ENCODE data around the gene STARD9. TPM values are rescaled to one million over a fixed set of nuclear protein-coding genes. Genes with fewer than 3 reads are reported as not detected.
"Not testable (repeated sequence)": the region's sequence is repeated elsewhere in the genome, so short reads cannot be mapped to it uniquely, and the experiment has no call there.

Gene STARD9
- total RNA-seq, 2 experiments from 2014 or later = 14.0 to 16.1 TPM

DNA sequence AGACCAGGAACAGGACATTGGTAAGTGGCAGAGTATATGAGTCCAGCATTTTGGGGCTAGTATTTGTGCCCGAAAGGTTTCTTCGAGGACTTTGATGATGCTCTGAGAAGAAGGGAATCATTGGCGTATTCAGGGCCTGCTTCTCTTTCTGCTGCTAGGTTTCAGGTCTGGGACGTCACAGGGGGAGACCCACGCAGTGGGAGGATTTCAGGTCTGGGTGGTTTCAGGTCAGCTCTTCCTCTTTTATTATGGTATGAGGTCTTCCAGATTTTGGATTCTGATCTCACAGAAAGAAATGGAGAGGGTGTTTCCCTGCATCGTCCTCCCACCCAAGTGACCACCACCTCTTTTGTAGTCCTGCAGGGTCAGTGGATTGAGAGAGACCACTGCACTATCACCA, 99.1 kb downstream of the STARD9 start:
- Mint-ChIP-seq H3K27ac (no peak overlapping the region), H3K9me3 (no peaks in the 10 kb centered on the region), H3K36me3 (peaks cover 6% of the 10 kb centered on the region), H3K27me3 (no peaks in the 10 kb centered on the region), H3K4me3 (no peak overlapping the region), H3K4me1 (peaks cover 3% of the 10 kb centered on the region)
- DNase-seq (no peak), ATAC-seq (ENCODE audit: low read depth) (no peak)
- POLR2A ChIA-PET = no interaction called here

DNA sequence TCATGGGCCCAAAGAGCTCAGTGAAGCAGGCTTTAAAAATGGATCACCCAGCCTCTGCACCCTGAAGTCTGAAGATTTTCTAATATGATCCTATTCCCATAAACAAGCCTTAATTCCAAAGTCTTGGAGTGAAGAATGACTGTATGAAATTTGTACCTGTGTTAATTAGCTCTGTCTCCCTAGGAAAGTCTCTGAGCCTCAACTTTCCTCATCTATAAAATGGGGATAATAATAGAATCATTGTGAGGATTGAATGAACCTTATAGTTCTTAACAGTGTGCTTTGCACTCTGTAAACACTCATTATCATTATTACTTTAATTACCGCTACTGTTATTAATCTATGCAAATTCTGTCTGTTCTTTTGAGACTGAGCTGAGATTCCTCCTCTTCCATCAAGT, 99.6 kb downstream of the STARD9 start:
- Mint-ChIP-seq H3K36me3 (peaks cover 4% of the 10 kb centered on the region), H3K4me3 (no peak overlapping the region), H3K27me3 (no peaks in the 10 kb centered on the region), H3K4me1 (peaks cover 7% of the 10 kb centered on the region), H3K27ac (no peak overlapping the region), H3K9me3 (no peaks in the 10 kb centered on the region)
- POLR2A ChIA-PET = no interaction called here
- ATAC-seq (ENCODE audit: low read depth) (no peak), DNase-seq (no peak)

DNA sequence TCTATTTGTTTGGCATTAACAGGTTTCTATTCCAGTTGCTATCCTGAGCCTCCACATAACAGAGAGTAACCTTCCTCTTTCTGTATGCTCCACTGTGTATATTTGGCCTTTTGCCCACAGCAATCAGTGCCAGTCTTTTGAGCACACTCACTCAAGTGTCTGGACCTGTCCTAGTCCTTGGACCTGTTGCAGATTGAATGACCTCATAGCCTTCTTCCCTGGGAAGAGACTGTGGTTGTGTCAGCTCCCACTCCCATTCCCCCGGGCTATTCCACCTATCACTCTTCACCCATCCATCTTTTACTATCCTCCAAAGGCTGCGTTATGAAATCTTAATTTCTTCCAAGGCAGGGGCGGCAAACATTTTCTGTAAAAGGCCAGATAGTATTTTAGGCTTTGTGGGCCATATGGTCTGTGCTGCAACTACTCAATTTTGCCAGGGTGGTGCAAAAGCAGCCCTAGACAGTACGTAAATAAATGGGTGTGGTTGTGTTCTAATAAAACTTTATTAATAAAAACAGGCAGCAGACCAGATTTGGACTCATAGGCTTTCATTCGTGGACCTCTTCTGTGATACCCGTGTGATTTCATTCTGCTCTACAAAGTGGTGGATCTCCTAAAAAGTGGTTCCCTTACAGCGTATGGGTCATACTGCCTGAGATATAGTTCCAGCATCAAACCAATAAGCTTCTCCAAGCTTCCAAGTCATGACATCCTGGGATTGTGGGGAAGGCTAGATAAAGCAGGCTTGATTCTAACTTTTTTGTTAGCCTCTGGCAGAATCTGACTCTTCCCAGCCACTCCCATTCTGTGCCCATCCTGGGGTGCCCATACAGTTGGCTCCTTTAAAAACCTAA, 104.1 kb downstream of the STARD9 start:
- H3K27ac Mint-ChIP-seq = no peak overlapping the region
- peaks cover 16% of the 10 kb centered on the region for H3K4me1 Mint-ChIP-seq
- peaks cover 16% of the 10 kb centered on the region for H3K36me3 Mint-ChIP-seq
- ATAC-seq (ENCODE audit: low read depth) (no peak), DNase-seq (no peak)
- no peaks in the 10 kb centered on the region for H3K27me3 Mint-ChIP-seq
- no peaks in the 10 kb centered on the region for H3K9me3 Mint-ChIP-seq
- POLR2A ChIA-PET = no interaction called here
- no peak overlapping the region for H3K4me3 Mint-ChIP-seq

DNA sequence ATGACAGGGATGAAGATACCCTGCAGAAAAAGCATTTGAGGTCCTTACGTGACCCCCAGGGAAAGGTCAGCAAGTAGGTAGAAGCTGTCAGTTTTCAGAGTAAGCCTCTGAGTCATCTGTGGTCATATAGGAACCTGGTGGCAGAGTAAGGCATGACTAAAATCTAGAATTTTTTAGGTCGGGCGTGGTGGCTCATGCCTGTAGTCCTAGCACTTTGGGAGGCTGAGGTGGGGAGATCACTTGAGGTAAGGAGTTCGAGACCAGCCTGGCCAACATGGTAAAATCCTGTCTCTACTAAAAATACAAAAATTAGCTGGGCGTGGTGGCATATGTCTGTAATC, 104.7 kb downstream of the STARD9 start:
- H3K27me3 Mint-ChIP-seq, DNase-seq, H3K27ac Mint-ChIP-seq, POLR2A ChIA-PET, H3K4me3 Mint-ChIP-seq, H3K9me3 Mint-ChIP-seq: not testable (repeated sequence)
- ATAC-seq (ENCODE audit: low read depth) = peak; percentile 88
- Mint-ChIP-seq H3K4me1 (peaks cover 16% of the 10 kb centered on the region), H3K36me3 (peaks cover 16% of the 10 kb centered on the region)

DNA sequence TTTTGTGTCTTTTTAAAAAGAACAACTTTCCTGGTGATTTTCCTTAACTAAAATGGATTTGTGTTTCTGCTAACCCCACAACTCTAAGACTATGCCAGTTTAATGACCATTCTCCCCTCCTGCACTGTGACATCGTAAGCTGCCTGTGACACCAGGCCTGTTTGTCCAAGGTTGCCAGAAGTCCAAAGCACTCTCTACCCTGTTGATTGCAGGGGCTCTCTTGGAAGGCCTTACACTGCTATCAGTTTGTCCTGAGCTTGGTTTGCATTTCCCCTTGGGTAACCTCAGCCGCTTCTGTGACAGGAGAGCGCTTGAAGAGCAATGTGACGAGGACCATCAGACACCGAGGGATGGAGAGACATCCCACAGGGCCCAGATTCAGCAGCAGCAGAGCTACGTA, 105.7 kb downstream of the STARD9 start:
- ATAC-seq (ENCODE audit: low read depth) (no peak), DNase-seq (no peak)
- peaks cover 17% of the 10 kb centered on the region for H3K36me3 Mint-ChIP-seq

DNA sequence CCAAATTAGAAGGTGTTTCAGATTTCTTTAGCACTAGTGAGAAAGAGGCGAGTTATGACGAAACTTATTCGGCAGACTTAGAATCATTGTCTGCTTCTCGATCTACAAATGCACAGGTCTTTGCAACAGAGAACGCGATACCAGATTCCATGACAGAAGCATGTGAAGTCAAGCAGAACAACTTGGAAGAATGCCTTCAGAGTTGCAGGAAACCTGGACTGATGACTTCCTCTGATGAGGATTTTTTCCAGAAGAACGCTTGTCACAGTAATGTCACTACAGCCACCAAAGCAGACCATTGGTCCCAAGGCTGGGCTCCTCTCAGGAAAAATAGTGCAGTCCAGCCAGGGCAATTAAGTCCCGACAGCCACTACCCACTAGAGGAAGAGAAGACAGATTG, 110.9 kb downstream of the STARD9 start:
- no peak overlapping the region for H3K4me3 Mint-ChIP-seq
- H3K27ac Mint-ChIP-seq = no peak overlapping the region
- H3K27me3 Mint-ChIP-seq = no peaks in the 10 kb centered on the region
- H3K36me3 Mint-ChIP-seq = peaks cover 20% of the 10 kb centered on the region
- H3K4me1 Mint-ChIP-seq = peaks cover 12% of the 10 kb centered on the region
- POLR2A ChIA-PET = no interaction called here
- no peaks in the 10 kb centered on the region for H3K9me3 Mint-ChIP-seq
- DNase-seq = no peak
- no peak for ATAC-seq (ENCODE audit: low read depth)

More for the DNA sequence above, 105.7 kb downstream of the STARD9 start:
- peaks cover 16% of the 10 kb centered on the region for H3K4me1 Mint-ChIP-seq
- H3K27me3 Mint-ChIP-seq = no peaks in the 10 kb centered on the region
- H3K27ac Mint-ChIP-seq = no peak overlapping the region
- no peaks in the 10 kb centered on the region for H3K9me3 Mint-ChIP-seq
- POLR2A ChIA-PET = no interaction called here
- no peak overlapping the region for H3K4me3 Mint-ChIP-seq

DNA sequence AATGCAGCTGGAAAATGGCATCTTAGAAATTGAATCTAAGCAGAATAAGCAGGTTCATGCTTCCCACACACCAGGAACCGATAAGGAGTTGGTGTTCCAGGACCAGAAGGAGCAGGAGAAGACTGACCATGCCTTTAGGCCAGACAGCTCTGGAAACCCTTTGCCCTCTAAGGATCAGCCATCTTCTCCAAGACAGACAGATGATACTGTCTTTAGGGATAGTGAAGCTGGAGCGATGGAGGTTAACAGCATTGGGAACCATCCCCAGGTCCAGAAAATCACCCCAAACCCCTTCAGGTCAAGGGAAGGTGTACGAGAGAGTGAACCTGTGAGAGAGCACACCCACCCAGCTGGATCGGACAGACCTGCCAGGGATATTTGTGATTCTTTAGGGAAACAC, 112.3 kb downstream of the STARD9 start:
- no peak for ATAC-seq (ENCODE audit: low read depth)
- Mint-ChIP-seq H3K36me3 (peaks cover 12% of the 10 kb centered on the region), H3K27me3 (no peaks in the 10 kb centered on the region), H3K9me3 (no peaks in the 10 kb centered on the region), H3K27ac (no peak overlapping the region), H3K4me3 (no peak overlapping the region), H3K4me1 (peaks cover 16% of the 10 kb centered on the region)
- POLR2A ChIA-PET = no interaction called here
- DNase-seq = no peak

DNA sequence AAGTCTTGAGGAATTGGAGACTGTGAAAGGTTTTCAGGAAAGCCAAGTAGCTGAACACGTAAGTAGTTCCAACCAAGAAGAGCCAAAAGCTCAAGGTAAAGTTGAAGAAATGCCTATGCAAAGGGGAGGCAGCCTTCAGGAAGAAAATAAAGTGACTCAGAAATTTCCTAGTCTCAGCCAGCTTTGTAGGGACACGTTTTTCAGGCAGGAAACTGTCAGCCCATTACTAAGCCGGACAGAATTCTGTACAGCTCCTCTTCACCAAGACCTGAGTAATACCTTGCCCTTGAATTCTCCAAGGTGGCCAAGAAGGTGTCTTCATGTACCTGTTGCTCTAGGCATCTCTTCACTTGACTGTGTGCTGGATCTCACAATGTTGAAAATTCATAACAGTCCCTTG, 112.9 kb downstream of the STARD9 start:
- POLR2A ChIA-PET = no interaction called here
- H3K9me3 Mint-ChIP-seq = no peaks in the 10 kb centered on the region
- peaks cover 16% of the 10 kb centered on the region for H3K4me1 Mint-ChIP-seq
- H3K4me3 Mint-ChIP-seq = no peak overlapping the region
- DNase-seq = no peak
- H3K27me3 Mint-ChIP-seq = no peaks in the 10 kb centered on the region
- no peak overlapping the region for H3K27ac Mint-ChIP-seq
- H3K36me3 Mint-ChIP-seq = peaks cover 12% of the 10 kb centered on the region
- no peak for ATAC-seq (ENCODE audit: low read depth)

DNA sequence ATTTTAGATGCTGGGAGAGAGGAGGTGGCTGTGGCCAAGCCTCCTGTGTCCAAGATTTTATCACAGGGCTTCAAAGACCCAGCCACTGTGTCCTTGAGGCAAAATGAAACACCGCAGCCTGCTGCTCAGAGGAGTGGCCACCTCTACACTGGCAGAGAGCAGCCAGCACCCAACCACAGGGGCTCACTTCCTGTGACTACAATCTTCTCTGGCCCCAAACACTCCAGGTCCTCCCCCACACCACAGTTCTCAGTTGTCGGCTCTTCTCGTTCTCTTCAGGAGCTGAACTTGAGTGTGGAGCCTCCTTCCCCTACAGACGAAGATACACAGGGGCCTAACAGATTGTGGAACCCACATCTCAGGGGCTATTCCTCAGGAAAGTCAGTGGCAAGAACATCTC, 115.9 kb downstream of the STARD9 start:
- Mint-ChIP-seq H3K36me3 (peaks cover 8% of the 10 kb centered on the region), H3K27me3 (no peaks in the 10 kb centered on the region), H3K9me3 (no peaks in the 10 kb centered on the region), H3K4me3 (no peak overlapping the region), H3K27ac (peak overlapping the region; percentile 64), H3K4me1 (peaks cover 18% of the 10 kb centered on the region)
- DNase-seq = no peak
- POLR2A ChIA-PET = no interaction called here
- peak; percentile 71 for ATAC-seq (ENCODE audit: low read depth)

DNA sequence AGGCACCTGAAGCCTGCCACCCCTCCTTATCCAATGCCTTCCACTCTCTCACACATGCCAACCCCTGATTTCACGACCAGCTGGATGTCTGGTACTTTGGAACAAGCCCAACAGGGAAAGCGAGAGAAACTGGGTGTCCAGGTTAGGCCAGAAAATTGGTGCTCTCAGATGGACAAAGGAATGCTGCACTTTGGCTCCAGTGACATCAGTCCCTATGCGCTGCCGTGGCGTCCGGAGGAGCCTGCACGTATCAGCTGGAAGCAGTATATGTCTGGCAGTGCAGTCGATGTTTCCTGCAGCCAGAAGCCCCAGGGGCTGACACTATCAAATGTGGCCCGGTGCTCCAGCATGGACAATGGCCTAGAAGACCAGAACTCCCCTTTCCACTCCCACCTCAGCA, 116.4 kb downstream of the STARD9 start:
- Mint-ChIP-seq H3K36me3 (peaks cover 9% of the 10 kb centered on the region), H3K27ac (peak overlapping the region; percentile 64), H3K4me1 (peaks cover 18% of the 10 kb centered on the region), H3K4me3 (no peak overlapping the region), H3K9me3 (no peaks in the 10 kb centered on the region), H3K27me3 (no peaks in the 10 kb centered on the region)
- no peak for ATAC-seq (ENCODE audit: low read depth)
- POLR2A ChIA-PET = no interaction called here
- no peak for DNase-seq

DNA sequence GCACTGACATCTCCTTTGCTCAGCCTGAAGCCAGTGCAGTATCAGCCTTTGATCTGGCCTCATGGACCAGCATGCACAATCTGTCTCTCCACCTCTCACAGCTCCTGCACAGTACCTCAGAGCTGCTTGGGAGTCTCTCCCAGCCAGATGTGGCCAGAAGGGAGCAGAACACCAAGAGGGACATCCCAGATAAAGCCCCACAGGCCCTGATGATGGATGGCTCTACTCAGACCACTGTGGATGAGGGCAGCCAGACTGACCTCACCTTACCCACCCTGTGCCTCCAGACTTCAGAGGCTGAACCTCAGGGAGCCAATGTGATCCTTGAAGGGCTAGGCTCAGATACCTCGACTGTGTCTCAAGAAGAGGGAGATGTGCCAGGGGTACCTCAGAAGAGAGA, 117.1 kb downstream of the STARD9 start:
- POLR2A ChIA-PET = no interaction called here
- ATAC-seq (ENCODE audit: low read depth) (no peak), DNase-seq (no peak)
- Mint-ChIP-seq H3K36me3 (peaks cover 5% of the 10 kb centered on the region), H3K27ac (no peak overlapping the region), H3K4me3 (no peak overlapping the region), H3K4me1 (peaks cover 18% of the 10 kb centered on the region), H3K9me3 (no peaks in the 10 kb centered on the region), H3K27me3 (no peaks in the 10 kb centered on the region)

DNA sequence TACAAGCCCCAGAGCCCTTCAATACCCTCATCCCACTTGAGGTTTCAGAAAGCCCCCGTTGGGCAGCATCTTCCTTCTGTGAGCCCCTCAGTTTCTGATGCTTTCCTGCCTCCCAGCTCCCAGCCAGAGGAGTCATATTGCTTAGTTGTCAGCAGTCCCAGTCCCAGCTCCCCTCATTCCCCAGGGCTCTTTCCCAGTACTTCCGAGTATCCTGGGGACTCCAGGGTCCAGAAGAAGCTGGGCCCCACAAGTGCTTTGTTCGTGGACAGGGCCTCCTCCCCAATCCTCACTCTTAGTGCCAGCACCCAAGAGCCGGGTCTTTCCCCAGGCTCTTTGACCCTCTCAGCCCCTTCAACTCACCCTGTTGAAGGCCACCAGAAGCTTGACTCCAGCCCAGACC, 117.6 kb downstream of the STARD9 start:
- H3K36me3 Mint-ChIP-seq = peaks cover 5% of the 10 kb centered on the region
- H3K27me3 Mint-ChIP-seq = no peaks in the 10 kb centered on the region
- no peak for DNase-seq
- POLR2A ChIA-PET = no interaction called here
- no peak overlapping the region for H3K27ac Mint-ChIP-seq
- no peak for ATAC-seq (ENCODE audit: low read depth)
- H3K9me3 Mint-ChIP-seq = no peaks in the 10 kb centered on the region
- H3K4me1 Mint-ChIP-seq = peaks cover 18% of the 10 kb centered on the region
- H3K4me3 Mint-ChIP-seq = no peak overlapping the region

DNA sequence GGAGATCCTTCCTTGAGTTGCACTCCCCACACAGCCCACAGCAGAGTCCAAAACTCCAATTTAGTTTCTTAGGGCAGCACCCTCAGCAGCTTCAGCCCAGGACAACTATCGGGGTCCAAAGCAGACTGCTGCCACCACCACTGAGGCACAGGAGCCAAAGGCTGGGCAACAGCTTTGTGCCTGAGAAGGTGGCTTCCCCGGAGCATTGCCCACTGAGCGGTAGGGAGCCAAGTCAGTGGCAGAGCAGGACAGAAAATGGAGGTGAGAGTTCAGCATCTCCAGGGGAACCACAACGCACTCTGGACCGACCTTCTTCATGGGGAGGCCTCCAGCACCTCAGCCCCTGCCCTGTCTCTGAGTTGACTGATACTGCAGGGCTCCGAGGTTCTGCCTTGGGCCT, 118.1 kb downstream of the STARD9 start:
- DNase-seq (no peak), ATAC-seq (ENCODE audit: low read depth) (no peak)
- Mint-ChIP-seq H3K4me3 (no peak overlapping the region), H3K4me1 (peaks cover 18% of the 10 kb centered on the region), H3K27me3 (no peaks in the 10 kb centered on the region), H3K36me3 (peaks cover 5% of the 10 kb centered on the region), H3K9me3 (no peaks in the 10 kb centered on the region), H3K27ac (no peak overlapping the region)
- POLR2A ChIA-PET = no interaction called here

DNA sequence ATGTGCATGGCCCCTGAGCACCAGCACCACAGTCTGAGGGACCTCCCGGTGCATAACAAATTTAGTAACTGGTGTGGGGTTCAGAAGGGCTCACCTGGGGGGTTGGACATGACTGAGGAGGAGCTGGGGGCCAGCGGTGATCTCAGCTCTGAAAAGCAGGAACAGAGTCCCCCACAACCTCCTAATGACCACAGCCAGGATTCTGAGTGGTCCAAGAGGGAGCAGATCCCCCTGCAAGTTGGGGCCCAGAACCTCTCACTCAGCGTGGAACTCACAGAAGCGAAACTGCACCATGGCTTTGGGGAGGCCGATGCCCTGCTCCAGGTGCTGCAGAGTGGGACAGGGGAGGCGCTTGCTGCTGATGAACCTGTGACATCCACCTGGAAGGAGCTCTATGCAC, 118.5 kb downstream of the STARD9 start:
- ATAC-seq (ENCODE audit: low read depth) = no peak
- POLR2A ChIA-PET = no interaction called here
- no peak for DNase-seq
- peaks cover 5% of the 10 kb centered on the region for H3K36me3 Mint-ChIP-seq
- H3K27ac Mint-ChIP-seq = no peak overlapping the region
- H3K4me1 Mint-ChIP-seq = peaks cover 18% of the 10 kb centered on the region
- no peaks in the 10 kb centered on the region for H3K27me3 Mint-ChIP-seq
- H3K9me3 Mint-ChIP-seq = no peaks in the 10 kb centered on the region
- H3K4me3 Mint-ChIP-seq = no peak overlapping the region

DNA sequence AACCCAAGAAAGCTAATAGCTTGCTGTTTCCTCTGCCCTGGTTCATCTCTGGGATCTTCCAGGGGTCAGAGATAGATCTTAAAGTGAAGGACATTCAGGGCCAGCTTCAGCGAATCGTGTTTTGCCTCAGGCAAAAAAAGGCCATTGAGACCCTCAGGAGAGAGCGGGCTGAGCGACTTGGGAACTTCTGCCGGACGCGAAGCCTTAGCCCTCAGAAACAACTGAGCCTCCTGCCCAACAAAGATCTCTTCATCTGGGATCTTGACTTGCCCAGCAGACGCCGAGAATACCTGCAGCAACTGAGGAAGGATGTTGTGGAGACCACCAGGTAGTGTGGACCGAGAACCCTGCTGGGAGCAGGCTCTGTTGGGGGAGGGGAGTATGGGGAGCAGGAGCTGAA, 119.0 kb downstream of the STARD9 start:
- H3K4me3 Mint-ChIP-seq = no peak overlapping the region
- peaks cover 6% of the 10 kb centered on the region for H3K36me3 Mint-ChIP-seq
- no peak overlapping the region for H3K27ac Mint-ChIP-seq
- DNase-seq (no peak), ATAC-seq (ENCODE audit: low read depth) (no peak)
- peaks cover 18% of the 10 kb centered on the region for H3K4me1 Mint-ChIP-seq
- no peaks in the 10 kb centered on the region for H3K9me3 Mint-ChIP-seq
- H3K27me3 Mint-ChIP-seq = no peaks in the 10 kb centered on the region
- POLR2A ChIA-PET = no interaction called here

Measured in activated naive CD8-positive, alpha-beta T cell treated with anti-CD3 and anti-CD28 coated beads, Interleukin-2, amount 10 ng/mL, durations not matched to agents 7 days and 5 days (primary cell).